ENCODE data around the gene LRPAP1.

Gene LRPAP1

DNA sequence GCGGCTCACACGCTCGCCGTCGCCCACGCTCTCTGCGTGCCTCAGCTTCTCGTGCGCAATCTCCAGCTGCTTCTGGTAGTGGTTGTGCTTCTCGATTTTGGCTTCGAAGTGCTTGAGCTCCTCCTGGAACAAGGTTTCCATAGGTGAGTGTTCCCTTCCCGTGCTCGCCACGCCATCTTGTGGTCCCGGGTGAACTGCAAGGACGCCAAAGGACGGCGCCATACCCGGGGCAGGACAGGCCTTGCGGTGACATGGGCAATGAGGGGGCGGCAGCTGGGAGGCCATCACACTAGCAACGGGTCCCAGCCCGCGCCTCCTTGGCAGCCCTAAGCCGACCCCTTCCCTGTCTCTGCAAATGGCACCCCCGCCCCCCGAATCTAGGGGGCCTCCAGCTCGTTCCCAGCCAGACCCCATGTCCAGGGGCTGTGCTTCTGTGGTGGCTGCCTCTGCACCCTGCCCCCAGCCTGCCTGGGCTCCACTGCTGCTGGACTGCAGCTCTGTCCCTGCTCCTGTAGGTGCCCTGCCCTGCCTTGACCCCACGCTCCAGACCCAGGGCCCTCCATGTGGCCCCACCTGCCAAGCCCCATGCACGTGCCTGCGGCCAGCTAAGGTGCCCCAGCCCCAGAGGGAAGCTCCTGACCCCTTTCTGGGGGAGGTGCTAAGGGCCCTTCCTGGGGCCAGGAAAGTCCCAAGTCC is 17.3 kb downstream of the LRPAP1 start:
- H3K36me3 ChIP-seq (ENCODE audit: insufficient read depth, low read length) = peaks cover 75% of the 10 kb centered on the region; the same call in 1 of the 2 replicates
- TF ChIP-seq, protein P1, sequence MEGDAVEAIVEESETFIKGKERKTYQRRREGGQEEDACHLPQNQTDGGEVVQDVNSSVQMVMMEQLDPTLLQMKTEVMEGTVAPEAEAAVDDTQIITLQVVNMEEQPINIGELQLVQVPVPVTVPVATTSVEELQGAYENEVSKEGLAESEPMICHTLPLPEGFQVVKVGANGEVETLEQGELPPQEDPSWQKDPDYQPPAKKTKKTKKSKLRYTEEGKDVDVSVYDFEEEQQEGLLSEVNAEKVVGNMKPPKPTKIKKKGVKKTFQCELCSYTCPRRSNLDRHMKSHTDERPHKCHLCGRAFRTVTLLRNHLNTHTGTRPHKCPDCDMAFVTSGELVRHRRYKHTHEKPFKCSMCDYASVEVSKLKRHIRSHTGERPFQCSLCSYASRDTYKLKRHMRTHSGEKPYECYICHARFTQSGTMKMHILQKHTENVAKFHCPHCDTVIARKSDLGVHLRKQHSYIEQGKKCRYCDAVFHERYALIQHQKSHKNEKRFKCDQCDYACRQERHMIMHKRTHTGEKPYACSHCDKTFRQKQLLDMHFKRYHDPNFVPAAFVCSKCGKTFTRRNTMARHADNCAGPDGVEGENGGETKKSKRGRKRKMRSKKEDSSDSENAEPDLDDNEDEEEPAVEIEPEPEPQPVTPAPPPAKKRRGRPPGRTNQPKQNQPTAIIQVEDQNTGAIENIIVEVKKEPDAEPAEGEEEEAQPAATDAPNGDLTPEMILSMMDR (conservative IDR thresholded peaks at IDR 0.05; ENCODE audit: low read length) = no peak; the same call in 1 of the 2 replicates
- no peak for TF ChIP-seq EZH2phosphoT487 (IDR thresholded peaks at IDR 0.05; ENCODE audit: borderline replicate concordance)

DNA sequence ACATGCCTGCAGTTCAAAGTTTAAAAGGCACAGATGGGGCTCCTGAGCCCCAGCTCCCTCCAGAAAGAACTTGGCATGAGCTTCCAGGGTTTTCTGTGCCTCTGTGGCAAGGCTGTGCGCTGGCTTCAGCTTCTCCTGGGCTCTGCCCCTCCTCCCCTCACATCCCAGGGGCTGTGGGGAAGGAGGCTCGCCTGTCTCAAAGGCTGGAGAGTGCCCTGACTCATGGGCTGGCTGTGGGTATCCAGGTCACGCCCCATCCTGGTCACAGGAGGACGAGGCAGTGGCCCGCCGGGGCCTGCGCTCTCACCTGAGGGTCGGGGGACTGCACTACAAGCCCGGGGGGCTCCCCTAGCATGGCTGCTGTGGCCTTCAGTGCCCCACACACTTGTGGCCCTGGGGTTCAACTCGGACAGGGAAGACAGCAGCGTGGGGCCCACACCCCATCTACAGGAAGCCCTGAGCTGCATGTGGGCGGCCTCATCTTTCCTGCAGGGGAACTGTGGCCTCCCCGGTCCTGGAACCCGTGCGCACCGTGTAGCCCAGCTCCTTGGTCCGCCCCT is 17.9 kb downstream of the LRPAP1 start:
- Histone ChIP-seq H3K9me3 (ENCODE audit: insufficient read depth, low read depth, low read length) (no peaks in the 10 kb centered on the region), H4K20me1 (ENCODE audit: insufficient read depth, low read length, poor library complexity, severe bottlenecking) (no peaks in the 10 kb centered on the region), H3K4me2 (ENCODE audit: low read depth, low read length, poor library complexity, severe bottlenecking) (no peak overlapping the region), H2AFZ (ENCODE audit: low read length) (no peak overlapping the region), H3K9me2 (replicated peaks; ENCODE audit: low read depth, low read length) (no peaks in the 10 kb centered on the region), H3K36me3 (ENCODE audit: insufficient read depth, low read length) (peaks cover 71% of the 10 kb centered on the region; the same call in 1 of the 2 replicates), H3K9ac (ENCODE audit: low read depth, low read length, poor library complexity, severe bottlenecking) (no peak overlapping the region), H3K4me1 (ENCODE audit: insufficient read depth, low read length, poor library complexity, severe bottlenecking) (no peaks in the 10 kb centered on the region), H3K79me2 (ENCODE audit: insufficient read depth, low read length) (no peaks in the 10 kb centered on the region), H3K4me3 (ENCODE audit: low read length, poor library complexity, severe bottlenecking) (no peak overlapping the region), H3K27me3 (ENCODE audit: insufficient read depth, low read length, poor library complexity, severe bottlenecking) (no peaks in the 10 kb centered on the region), H3F3A (ENCODE audit: low read depth) (no peaks in the 10 kb centered on the region)
- TF ChIP-seq, protein P1 (conservative IDR thresholded peaks at IDR 0.05; ENCODE audit: low read length) = no peak
- no peak for TF ChIP-seq EZH2phosphoT487 (IDR thresholded peaks at IDR 0.05; ENCODE audit: borderline replicate concordance)

More for the DNA sequence above, 17.3 kb downstream of the LRPAP1 start:
- no peak overlapping the region for H3K9ac ChIP-seq (ENCODE audit: low read depth, low read length, poor library complexity, severe bottlenecking)
- H3F3A ChIP-seq (ENCODE audit: low read depth) = no peaks in the 10 kb centered on the region
- no peaks in the 10 kb centered on the region for H3K27me3 ChIP-seq (ENCODE audit: insufficient read depth, low read length, poor library complexity, severe bottlenecking)
- no peaks in the 10 kb centered on the region for H3K9me3 ChIP-seq (ENCODE audit: insufficient read depth, low read depth, low read length)
- no peaks in the 10 kb centered on the region for H4K20me1 ChIP-seq (ENCODE audit: insufficient read depth, low read length, poor library complexity, severe bottlenecking)
- no peak overlapping the region for H3K4me2 ChIP-seq (ENCODE audit: low read depth, low read length, poor library complexity, severe bottlenecking)
- no peak overlapping the region for H2AFZ ChIP-seq (ENCODE audit: low read length)
- H3K4me3 ChIP-seq (ENCODE audit: low read length, poor library complexity, severe bottlenecking) = no peak overlapping the region
- H3K4me1 ChIP-seq (ENCODE audit: insufficient read depth, low read length, poor library complexity, severe bottlenecking) = no peaks in the 10 kb centered on the region
- H3K9me2 ChIP-seq (replicated peaks; ENCODE audit: low read depth, low read length) = no peaks in the 10 kb centered on the region
- no peaks in the 10 kb centered on the region for H3K79me2 ChIP-seq (ENCODE audit: insufficient read depth, low read length)

DNA sequence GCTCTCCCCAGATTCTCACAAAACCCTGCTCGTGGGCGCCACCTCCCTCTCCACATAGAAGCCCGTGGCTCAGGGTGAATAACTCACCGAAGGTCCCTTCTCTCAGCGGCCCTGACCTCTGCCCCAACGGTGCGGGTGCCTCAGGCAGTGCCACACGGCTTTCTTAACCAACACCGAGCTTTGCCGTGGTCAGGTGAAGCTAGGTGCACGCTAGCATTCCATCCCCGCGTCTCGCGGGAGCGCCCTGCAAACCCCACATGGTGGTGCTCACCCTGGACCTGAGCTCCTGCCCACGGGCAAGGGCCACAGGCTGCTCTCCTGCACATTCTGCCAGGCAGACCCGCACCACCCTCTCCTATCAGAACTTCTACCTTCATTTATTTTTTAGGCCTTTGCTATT is 18.4 kb downstream of the LRPAP1 start:
- TF ChIP-seq, protein P1 (conservative IDR thresholded peaks at IDR 0.05; ENCODE audit: low read length) = no peak
- TF ChIP-seq EZH2phosphoT487 (IDR thresholded peaks at IDR 0.05; ENCODE audit: borderline replicate concordance) = no peak
- Histone ChIP-seq H3K9ac (ENCODE audit: low read depth, low read length, poor library complexity, severe bottlenecking) (no peak overlapping the region), H3K36me3 (ENCODE audit: insufficient read depth, low read length) (peaks cover 69% of the 10 kb centered on the region; the same call in 1 of the 2 replicates), H3K9me2 (replicated peaks; ENCODE audit: low read depth, low read length) (no peaks in the 10 kb centered on the region), H4K20me1 (ENCODE audit: insufficient read depth, low read length, poor library complexity, severe bottlenecking) (no peaks in the 10 kb centered on the region), H3K79me2 (ENCODE audit: insufficient read depth, low read length) (no peaks in the 10 kb centered on the region), H3K9me3 (ENCODE audit: insufficient read depth, low read depth, low read length) (no peaks in the 10 kb centered on the region), H2AFZ (ENCODE audit: low read length) (no peak overlapping the region), H3K4me3 (ENCODE audit: low read length, poor library complexity, severe bottlenecking) (no peak overlapping the region), H3F3A (ENCODE audit: low read depth) (no peaks in the 10 kb centered on the region), H3K4me1 (ENCODE audit: insufficient read depth, low read length, poor library complexity, severe bottlenecking) (no peaks in the 10 kb centered on the region), H3K4me2 (ENCODE audit: low read depth, low read length, poor library complexity, severe bottlenecking) (no peak overlapping the region), H3K27me3 (ENCODE audit: insufficient read depth, low read length, poor library complexity, severe bottlenecking) (no peaks in the 10 kb centered on the region)
